GM12892 (cell line): Measurements from ENCODE around the gene NCOA1.

ENCODE experiments used
- POLR2A ChIP-seq: IDR thresholded peaks from 2 replicates; pipeline ENCODE4 v1.6.1; 2011; ENCODE audit warnings: low read depth, low read length, control low read depth
- POLR2AphosphoS5 ChIP-seq: IDR thresholded peaks from 2 replicates; pipeline ENCODE4 v1.6.1; 2011; ENCODE audit warnings: low read depth, low read length, control low read depth
- TAF1 ChIP-seq: IDR thresholded peaks from 2 replicates; pipeline ENCODE4 v1.6.1; 2011; ENCODE audit warnings: low read depth, mild to moderate bottlenecking, control low read depth, low read length, borderline replicate concordance

GRCh38 chr2:24568551-24568950, 77.5 kb downstream of the NCOA1 start:
- TF ChIP-seq POLR2A (no peak), POLR2AphosphoS5 (no peak), TAF1 (no peak)
